Ectodermal cell (in vitro differentiated cells): ENCODE data around the gene DAW1.

Source experiments
- H3K27ac ChIP-seq: 2 replicates; pipeline ENCODE4 v1.7.0; 2013; ENCODE audit warnings: mild to moderate bottlenecking, low read depth, low read length; ENCODE audit not compliant: insufficient read depth, poor library complexity, severe bottlenecking
- H3K27me3 ChIP-seq: 2 replicates; pipeline ENCODE4 v1.7.0; 2013; ENCODE audit warnings: mild to moderate bottlenecking, low read length; ENCODE audit not compliant: insufficient read depth, control insufficient read depth, poor library complexity, severe bottlenecking
- H3K36me3 ChIP-seq: one replicate; pipeline ENCODE4 v1.7.0; 2013; ENCODE audit warnings: low read length; ENCODE audit not compliant: control insufficient read depth, insufficient read depth
- H3K4me1 ChIP-seq: one replicate; pipeline ENCODE4 v1.7.0; 2013; ENCODE audit warnings: low read length; ENCODE audit not compliant: control insufficient read depth, insufficient read depth
- H3K4me3 ChIP-seq: 2 replicates; pipeline ENCODE4 v1.7.0; 2013; ENCODE audit warnings: low read depth, low read length, control low read depth; ENCODE audit not compliant: insufficient read depth
- H3K9me3 ChIP-seq: 2 replicates; pipeline ENCODE4 v1.7.0; 2013; ENCODE audit warnings: mild to moderate bottlenecking, low read length, moderate library complexity; ENCODE audit not compliant: control insufficient read depth
- WGBS, 2 experiments: methylation state at CpG; one replicate each; pipeline ENCODE4 v1.1.7; 2013; ENCODE audit warnings: missing lambda C conversion rate in 2 of 2; 5-methylcytosine and 5-hydroxymethylcytosine counted together

The DAW1 gene

GRCh38 chr2:227860221-227860641, 11.2 kb upstream of the DAW1 start:
- Histone ChIP-seq H3K36me3 (no peaks in the 10 kb centered on the region), H3K9me3 (no peaks in the 10 kb centered on the region), H3K4me1 (no peaks in the 10 kb centered on the region), H3K4me3 (no peak overlapping the region), H3K27me3 (no peaks in the 10 kb centered on the region), H3K27ac (no peak overlapping the region)
- WGBS, 2 experiments, result 92% methylated on average over 6 of the region's 6 CpGs

- H3K27ac ChIP-seq, result no peak overlapping the region
- 96 to 100% methylated on average over 2 of the region's 2 CpGs for WGBS, 2 experiments
Observed at GRCh38 chr2:227861011-227861410, 10.4 kb upstream of the DAW1 start.

GRCh38 chr2:227862227-227862740, 9.1 kb upstream of the DAW1 start:
- no peak overlapping the region for H3K27ac ChIP-seq
- 21 to 56% methylated on average over 2 to 7 of the region's 8 CpGs for WGBS, 2 experiments
- H3K9me3 ChIP-seq, result no peaks in the 10 kb centered on the region
- no peaks in the 10 kb centered on the region for H3K27me3 ChIP-seq
- H3K36me3 ChIP-seq, result no peaks in the 10 kb centered on the region
- H3K4me1 ChIP-seq, result no peaks in the 10 kb centered on the region
- no peak overlapping the region for H3K4me3 ChIP-seq

More at GRCh38 chr2:227861011-227861410, 10.4 kb upstream of the DAW1 start:
- no peaks in the 10 kb centered on the region for H3K9me3 ChIP-seq
- no peaks in the 10 kb centered on the region for H3K4me1 ChIP-seq
- H3K4me3 ChIP-seq, result no peak overlapping the region
- no peaks in the 10 kb centered on the region for H3K27me3 ChIP-seq
- H3K36me3 ChIP-seq, result no peaks in the 10 kb centered on the region

GRCh38 chr2:227862741-227863588, 8.5 kb upstream of the DAW1 start:
- WGBS, 2 experiments, result 64 to 71% methylated on average over 7 of the region's 7 CpGs
- H3K4me3 ChIP-seq, result no peak overlapping the region

GRCh38 chr2:227864161-227864756, 7.2 kb upstream of the DAW1 start:
- Histone ChIP-seq H3K36me3 (no peaks in the 10 kb centered on the region), H3K27ac (no peak overlapping the region), H3K27me3 (no peaks in the 10 kb centered on the region), H3K4me1 (no peaks in the 10 kb centered on the region), H3K4me3 (no peak overlapping the region), H3K9me3 (no peaks in the 10 kb centered on the region)
- 82 to 84% methylated on average over 9 of the region's 9 CpGs for WGBS, 2 experiments

More at GRCh38 chr2:227862741-227863588, 8.5 kb upstream of the DAW1 start:
- Histone ChIP-seq H3K27ac (no peak overlapping the region), H3K4me1 (no peaks in the 10 kb centered on the region), H3K27me3 (no peaks in the 10 kb centered on the region), H3K9me3 (no peaks in the 10 kb centered on the region), H3K36me3 (no peaks in the 10 kb centered on the region)

GRCh38 chr2:227865291-227865690, 6.1 kb upstream of the DAW1 start:
- no peaks in the 10 kb centered on the region for H3K4me1 ChIP-seq
- H3K27me3 ChIP-seq, result no peaks in the 10 kb centered on the region
- H3K36me3 ChIP-seq, result no peaks in the 10 kb centered on the region
- H3K4me3 ChIP-seq, result no peak overlapping the region
- H3K9me3 ChIP-seq, result no peaks in the 10 kb centered on the region
- H3K27ac ChIP-seq, result no peak overlapping the region
- 93 to 96% methylated on average over 4 of the region's 4 CpGs for WGBS, 2 experiments

GRCh38 chr2:227867386-227867785, 4.0 kb upstream of the DAW1 start:
- H3K36me3 ChIP-seq, result no peaks in the 10 kb centered on the region
- H3K9me3 ChIP-seq, result no peaks in the 10 kb centered on the region
- no peak overlapping the region for H3K4me3 ChIP-seq
- H3K27ac ChIP-seq, result no peak overlapping the region
- peaks cover 7% of the 10 kb centered on the region for H3K27me3 ChIP-seq
- WGBS, 2 experiments, result 94 to 100% methylated on average over 1 of the region's 2 CpGs
- H3K4me1 ChIP-seq, result no peaks in the 10 kb centered on the region

GRCh38 chr2:227870710-227871374, 589 bp upstream of the DAW1 start:
- Histone ChIP-seq H3K4me1 (no peaks in the 10 kb centered on the region), H3K27ac (no peak overlapping the region), H3K4me3 (peak overlapping the region; percentile 32), H3K27me3 (peaks cover 8% of the 10 kb centered on the region), H3K36me3 (no peaks in the 10 kb centered on the region), H3K9me3 (no peaks in the 10 kb centered on the region)
- WGBS, 2 experiments, result 72 to 75% methylated on average over 13 of the region's 13 CpGs

- Histone ChIP-seq H3K27me3 (peaks cover 8% of the 10 kb centered on the region), H3K4me1 (no peaks in the 10 kb centered on the region)
- 91 to 95% methylated on average over 4 of the region's 4 CpGs for WGBS, 2 experiments
Observed at GRCh38 chr2:227872676-227873075, 1.2 kb downstream of the DAW1 start.

GRCh38 chr2:227876300-227876801, 4.9 kb downstream of the DAW1 start:
- Histone ChIP-seq H3K27me3 (peaks cover 8% of the 10 kb centered on the region), H3K27ac (no peak overlapping the region), H3K36me3 (no peaks in the 10 kb centered on the region), H3K4me1 (no peaks in the 10 kb centered on the region), H3K4me3 (no peak overlapping the region), H3K9me3 (no peaks in the 10 kb centered on the region)
- WGBS, 2 experiments, result 92 to 96% methylated on average over 6 of the region's 6 CpGs

More at GRCh38 chr2:227872676-227873075, 1.2 kb downstream of the DAW1 start:
- Histone ChIP-seq H3K9me3 (no peaks in the 10 kb centered on the region), H3K27ac (no peak overlapping the region), H3K4me3 (no peak overlapping the region), H3K36me3 (no peaks in the 10 kb centered on the region)
